GOT3 (cell line): ENCODE measurements around the gene ZBTB20.

Source experiments
- DNase-seq: peaks from one replicate; lab custom pipeline; 2025; ENCODE audit warnings: mixed read lengths; lab: John Stamatoyannopoulos, UW

Gene ZBTB20

DNA sequence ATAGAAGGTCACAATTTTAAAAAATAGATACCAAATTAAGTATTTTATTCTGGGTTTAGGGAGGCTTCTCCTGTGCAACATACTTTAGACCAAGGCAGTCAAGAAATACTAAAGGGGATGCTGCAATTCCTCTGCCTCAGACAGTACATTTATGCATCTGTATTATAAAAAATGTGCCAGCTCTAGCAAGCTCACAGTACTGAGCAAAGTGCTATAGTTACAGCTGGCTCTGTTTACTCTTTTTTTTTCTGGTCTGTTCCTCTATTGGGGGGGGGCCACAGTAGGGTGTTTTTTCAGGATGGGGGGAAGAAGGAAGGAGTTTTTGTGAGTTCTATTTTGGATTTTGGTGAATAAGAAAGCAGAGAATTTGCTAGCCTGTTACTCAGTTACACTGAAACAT lies 668.3 kb downstream of the ZBTB20 start:
- no peak for DNase-seq

- no peak for DNase-seq
Measured at GRCh38 chr3:114476511-114476910, 670.6 kb downstream of the ZBTB20 start.

DNA sequence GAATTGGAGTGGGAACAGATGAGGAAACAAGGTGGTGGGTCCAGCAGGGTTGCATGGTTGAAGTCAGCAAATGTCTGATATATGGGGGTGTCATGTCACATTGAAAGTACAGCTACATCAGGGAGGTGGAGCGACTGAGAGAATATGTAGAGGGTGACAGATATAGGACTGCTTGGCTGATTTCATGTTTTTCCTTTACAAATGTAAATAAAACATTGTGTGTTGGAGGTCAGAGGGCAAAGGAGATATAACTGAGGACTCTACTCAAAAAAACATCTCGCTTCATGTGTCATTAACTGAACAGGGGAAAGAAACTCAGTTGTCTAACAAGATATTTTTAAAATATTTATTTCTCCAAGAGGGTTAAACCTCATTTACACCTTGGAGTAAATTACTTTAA lies 675.6 kb downstream of the ZBTB20 start:
- DNase-seq = no peak

GRCh38 chr3:114469070-114469469 lies 678.0 kb downstream of the ZBTB20 start:
- DNase-seq = no peak

DNA sequence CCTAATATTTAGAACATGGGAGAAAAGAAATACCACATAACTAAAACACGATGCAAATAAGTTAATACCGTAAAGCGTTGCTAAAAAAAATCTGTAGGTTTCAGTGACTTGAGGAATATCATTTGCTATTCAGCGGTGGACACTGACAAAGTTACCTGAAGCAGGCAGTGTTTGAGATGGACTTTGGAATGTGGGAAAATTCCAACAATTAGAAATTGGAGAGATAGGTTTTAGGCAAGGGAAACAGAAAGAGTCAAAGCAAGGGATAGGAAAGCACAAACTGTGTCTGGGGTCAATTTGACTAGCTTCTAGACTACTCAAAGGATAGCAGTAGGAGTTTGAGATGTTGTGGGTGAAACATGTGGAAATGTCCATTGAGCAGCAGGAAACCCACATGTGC lies 680.3 kb downstream of the ZBTB20 start:
- no peak for DNase-seq

- DNase-seq = no peak
Measured at GRCh38 chr3:114466251-114466650, 680.8 kb downstream of the ZBTB20 start.

DNA sequence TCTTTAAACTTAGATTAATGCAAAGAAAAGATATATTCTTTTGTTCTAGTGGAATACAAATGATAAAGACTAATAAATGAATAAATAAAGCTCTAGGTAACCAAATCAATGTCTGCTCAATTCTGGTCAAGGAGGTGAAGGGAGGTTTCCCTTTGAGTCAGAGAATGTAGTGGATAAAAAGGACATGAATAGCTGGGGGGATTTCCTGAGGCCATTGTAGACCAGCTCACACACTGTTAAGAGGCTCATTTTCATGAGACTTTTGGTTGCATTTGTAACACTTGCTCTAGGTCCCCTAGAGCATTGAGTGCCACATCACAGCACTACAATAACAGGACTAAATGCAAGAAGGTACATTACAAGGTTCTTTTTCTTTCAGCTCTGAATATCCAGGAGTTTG lies 682.5 kb downstream of the ZBTB20 start:
- DNase-seq = no peak

GRCh38 chr3:114462750-114463149 lies 684.3 kb downstream of the ZBTB20 start:
- DNase-seq = no peak

DNA sequence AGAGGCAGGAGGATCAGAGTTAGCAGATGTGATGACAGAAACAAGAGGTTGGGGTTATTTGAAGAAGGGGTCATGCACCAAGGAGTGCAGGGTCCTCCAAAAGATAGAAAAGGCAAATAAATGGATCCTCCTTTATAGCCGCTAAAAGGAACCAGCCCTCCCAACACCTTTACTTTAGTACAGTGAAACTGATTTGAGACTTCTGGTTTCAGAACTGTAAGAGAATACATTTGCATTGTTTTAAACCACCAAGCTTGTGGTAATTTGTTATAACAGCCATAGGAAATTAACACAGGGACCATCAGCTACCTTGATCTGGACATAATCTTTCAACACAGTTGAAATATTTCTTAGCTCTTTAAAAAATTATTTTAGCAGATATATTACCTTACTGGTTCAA lies 686.6 kb downstream of the ZBTB20 start:
- DNase-seq = no peak

DNA sequence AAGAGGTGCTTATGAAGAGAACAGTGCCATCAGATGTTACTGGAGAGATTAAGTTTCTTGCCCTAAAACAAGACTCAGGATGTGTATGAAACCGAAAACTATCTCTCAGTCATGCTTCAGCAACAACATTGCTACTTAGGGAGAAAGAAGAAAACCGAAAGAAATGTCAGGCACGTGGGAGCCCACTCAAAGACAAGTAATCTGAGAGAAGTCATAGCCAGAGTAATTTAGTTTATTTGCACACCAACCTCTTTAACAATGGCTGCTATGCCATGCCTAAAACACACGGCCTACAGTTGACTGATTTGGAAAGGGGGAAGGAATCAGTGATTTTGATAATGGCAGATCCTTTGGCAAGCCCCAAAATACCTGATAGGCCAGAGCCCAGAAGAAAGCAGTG lies 690.3 kb downstream of the ZBTB20 start:
- DNase-seq = no peak

DNA sequence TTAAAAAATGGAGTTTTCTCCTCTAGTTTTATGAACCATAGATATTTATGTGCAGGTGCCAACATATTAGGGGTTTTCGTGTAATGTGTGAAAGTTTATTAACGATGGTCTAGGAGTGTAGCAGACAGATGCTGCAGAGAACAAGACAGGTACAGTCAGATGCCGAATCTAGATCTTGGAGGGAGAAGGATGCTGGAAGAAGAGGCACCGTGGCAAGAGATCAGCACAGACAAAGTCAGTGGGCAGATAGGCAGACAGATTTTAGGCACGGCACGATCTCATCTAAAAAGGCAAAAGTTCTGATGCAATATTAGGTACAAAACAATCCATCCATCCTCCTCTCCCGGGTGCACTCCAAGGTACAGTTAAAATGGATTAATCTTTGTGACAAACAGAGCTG lies 691.7 kb downstream of the ZBTB20 start:
- no peak for DNase-seq

DNA sequence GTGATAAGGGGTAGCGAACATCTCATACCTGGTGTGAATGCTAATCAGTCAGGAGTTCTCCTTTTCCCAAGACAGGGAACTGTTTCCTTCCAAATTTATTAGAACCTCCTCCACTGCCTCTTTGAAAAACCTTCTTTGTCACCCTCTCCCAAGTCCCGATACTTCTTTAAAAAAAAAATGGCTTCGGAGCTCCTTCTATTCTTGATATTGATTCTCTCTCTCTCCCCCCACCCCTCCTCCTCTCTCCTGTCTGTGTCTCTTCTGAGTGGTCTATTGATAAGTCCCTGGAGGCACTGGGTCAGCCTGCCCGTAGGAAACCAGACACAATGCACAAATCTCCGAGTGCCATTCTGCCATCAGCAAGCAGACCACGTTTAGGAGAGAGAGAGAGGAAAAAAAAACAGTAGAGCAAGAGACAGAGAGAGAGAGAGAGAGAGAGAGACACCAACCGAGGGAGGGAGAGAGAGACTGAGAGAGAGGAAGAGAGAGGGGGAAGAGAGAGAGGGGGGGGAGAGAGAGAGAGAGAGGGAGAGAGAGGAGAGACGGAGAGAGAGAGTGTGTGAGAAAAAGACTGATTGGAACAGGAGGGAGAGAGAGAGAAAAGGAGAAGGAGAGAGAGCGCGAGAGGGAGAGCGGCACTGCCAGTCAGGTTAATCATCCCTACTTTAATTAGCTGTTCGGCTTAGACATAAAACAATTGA lies 692.4 kb downstream of the ZBTB20 start:
- no peak for DNase-seq

- DNase-seq = no peak
Measured at GRCh38 chr3:114453361-114453780, 693.7 kb downstream of the ZBTB20 start.

- no peak for DNase-seq
Measured at GRCh38 chr3:114452937-114453336, 694.2 kb downstream of the ZBTB20 start.

DNA sequence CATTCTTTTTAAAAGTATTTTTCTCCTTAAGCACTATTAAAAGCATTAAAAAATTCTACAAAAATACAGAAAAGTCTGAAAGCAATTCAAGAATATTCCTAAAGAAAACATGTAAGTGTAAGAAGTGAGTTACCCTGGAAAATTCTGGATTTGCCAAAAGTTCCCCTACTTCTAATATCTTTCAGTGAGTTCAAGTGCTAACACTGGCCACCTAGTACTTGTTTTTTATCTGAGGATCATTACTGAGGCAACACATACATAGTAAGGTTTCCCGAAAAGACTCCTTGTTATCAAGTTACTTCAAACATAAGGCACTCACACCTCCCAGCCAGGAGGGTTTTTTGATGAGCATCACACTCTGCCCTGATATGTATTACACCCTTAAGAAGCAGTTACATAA lies 694.8 kb downstream of the ZBTB20 start:
- DNase-seq = no peak

GRCh38 chr3:114451561-114452018 lies 695.5 kb downstream of the ZBTB20 start:
- no peak for DNase-seq

DNA sequence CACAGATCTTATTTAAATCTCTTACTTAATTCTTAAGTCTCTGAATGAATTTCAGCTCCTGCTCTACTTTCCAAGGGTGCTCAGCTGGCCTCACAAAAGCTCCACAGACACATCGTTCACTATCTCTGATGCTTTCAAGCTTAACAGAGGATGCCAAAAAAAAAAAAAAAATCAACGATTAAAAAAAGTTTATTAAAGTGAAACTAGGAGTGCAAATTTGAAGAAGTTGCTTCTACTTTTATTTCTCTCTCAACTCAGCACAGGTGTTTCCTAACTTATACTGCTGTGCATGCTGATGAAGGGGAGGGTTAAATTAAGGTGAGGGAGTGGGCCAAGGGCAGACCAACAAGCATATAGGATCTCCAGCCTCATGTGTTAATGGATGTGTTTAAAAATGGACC lies 696.0 kb downstream of the ZBTB20 start:
- no peak for DNase-seq

GRCh38 chr3:114450008-114450596 lies 697.0 kb downstream of the ZBTB20 start:
- no peak for DNase-seq

DNA sequence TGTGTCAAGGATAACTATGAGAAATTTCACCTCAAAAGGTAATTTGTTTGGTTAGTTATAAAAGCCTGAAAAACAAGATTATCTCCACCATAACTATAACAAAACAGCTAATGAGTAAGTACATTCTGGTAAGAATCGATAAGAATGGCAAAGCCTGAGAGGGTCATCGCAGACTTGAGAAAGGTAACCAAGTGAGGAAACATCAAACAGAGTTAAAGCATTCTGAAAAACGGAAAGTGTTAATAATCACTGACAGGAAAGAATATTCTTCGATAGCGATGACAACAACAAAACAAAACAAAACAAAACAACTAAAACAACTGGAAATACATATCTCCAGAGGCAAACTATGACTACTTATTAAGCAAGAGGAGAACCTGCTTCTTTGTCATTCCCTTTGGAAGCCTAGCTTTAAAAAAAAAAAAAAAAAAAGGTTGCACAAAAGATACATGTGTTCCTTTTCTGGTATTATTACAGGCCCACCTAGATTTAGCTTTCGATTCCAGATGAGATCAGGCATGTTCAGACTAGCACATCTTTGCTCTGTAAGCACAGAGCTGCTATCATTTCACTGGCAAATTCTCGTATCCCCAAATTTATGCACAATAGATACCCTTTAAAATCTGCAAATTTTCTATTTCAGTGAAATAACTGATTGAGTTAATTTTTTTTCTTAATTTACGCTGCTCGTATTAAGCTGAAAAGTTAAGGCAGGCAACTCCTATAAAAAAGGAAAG lies 697.6 kb downstream of the ZBTB20 start:
- no peak for DNase-seq

- no peak for DNase-seq
Measured at GRCh38 chr3:114447950-114448479, 699.1 kb downstream of the ZBTB20 start.

GRCh38 chr3:114447545-114447944 lies 699.5 kb downstream of the ZBTB20 start:
- DNase-seq = no peak

- no peak for DNase-seq
Measured at GRCh38 chr3:114446600-114446999, 700.5 kb downstream of the ZBTB20 start.

DNA sequence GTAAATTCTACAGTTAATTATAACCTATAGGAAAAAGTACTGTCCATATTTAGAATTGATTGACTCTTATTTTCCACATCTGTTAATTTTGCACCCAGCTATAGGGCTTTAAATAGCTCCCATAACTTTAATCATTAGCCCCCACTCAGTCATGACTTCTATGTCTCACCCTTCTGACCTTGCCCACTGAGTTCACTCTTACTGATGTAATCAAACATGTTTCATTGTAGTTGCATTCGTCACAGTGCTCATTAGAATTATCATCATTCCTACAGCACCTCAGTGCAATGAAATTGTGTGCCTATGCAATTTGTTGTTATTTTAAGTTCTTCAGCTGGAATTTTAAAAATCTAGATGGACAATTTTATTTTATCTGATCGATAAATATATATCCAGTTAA lies 701.9 kb downstream of the ZBTB20 start:
- DNase-seq = no peak
